K562 (cell line): ENCODE data around the gene ZCCHC14. TPM values are rescaled to one million over a fixed set of nuclear protein-coding genes. Genes with fewer than 3 reads are reported as not detected.

Experiments
- AFF1 ChIP-seq, 2 experiments: fragments of 450-650 bp; IDR thresholded peaks; 2 replicates each; pipeline ENCODE4 v1.6.1; 2018; ENCODE audit warnings: mild to moderate bottlenecking in 2 of 2, low read depth in 1 of 2; ENCODE audit not compliant: partially characterized antibody in 2 of 2
- BRF1 ChIP-seq: IDR thresholded peaks from 3 replicates; pipeline ENCODE4 v1.6.1; 2011; ENCODE audit warnings: borderline replicate concordance, mild to moderate bottlenecking; ENCODE audit not compliant: insufficient read length; ENCODE audit errors: extremely low read depth
- CHD1 ChIP-seq: fragments of 200-600 bp; sonication (generic); IDR thresholded peaks from one replicate; pipeline ENCODE4 v1.6.1; 2012; ENCODE audit warnings: mild to moderate bottlenecking, moderate library complexity, low read length, inconsistent platforms
- FOS ChIP-seq: IDR thresholded peaks from 3 replicates; pipeline ENCODE4 v1.6.1; 2011; ENCODE audit not compliant: insufficient read length; ENCODE audit errors: extremely low read depth
- FOXJ2 ChIP-seq: fragments of 200-800 bp; sonication (Bioruptor generic); IDR thresholded peaks from 2 replicates; pipeline ENCODE4 v1.6.1; 2016; ENCODE audit warnings: missing genetic modification characterization, missing compliant biosample characterization
- MYC ChIP-seq, 2 experiments: fragments of 250-450 bp in 1 of 2; sonication (Bioruptor Pico) in 1 of 2; IDR thresholded peaks; 2 replicates each; pipeline versions ENCODE4 v1.5.1 to v1.6.1; 2012 to 2021; ENCODE audit warnings: low read depth in 2 of 2, borderline replicate concordance in 1 of 2, improper control_type of control experiment in 1 of 2, low read length in 1 of 2, mild to moderate bottlenecking in 1 of 2, moderate library complexity in 1 of 2
- POLR2AphosphoS5 ChIP-seq: IDR thresholded peaks from 2 replicates; pipeline ENCODE4 v1.6.1; 2011; ENCODE audit warnings: mild to moderate bottlenecking, low read depth, low read length, moderate library complexity; ENCODE audit not compliant: control insufficient read depth, insufficient read depth
- RREB1 ChIP-seq: fragments of 250-450 bp; sonication (Bioruptor Pico); IDR thresholded peaks from 2 replicates; pipeline ENCODE4 v1.4.0; 2020
- SMARCE1 ChIP-seq: fragments of 450-650 bp; IDR thresholded peaks from 2 replicates; pipeline ENCODE4 v1.7.1; 2016; ENCODE audit warnings: mild to moderate bottlenecking
- TCFL5 ChIP-seq: fragments of 250-450 bp; sonication (Bioruptor Pico); conservative IDR thresholded peaks from 2 replicates; pipeline ENCODE4 v1.6.1; 2021; ENCODE audit warnings: mild to moderate bottlenecking, moderate library complexity, matching md5 sums
- THRA ChIP-seq: fragments of 450-650 bp; IDR thresholded peaks from 2 replicates; pipeline ENCODE4 v1.6.1; 2017; ENCODE audit warnings: mild to moderate bottlenecking, moderate library complexity
- ZBTB26 ChIP-seq: fragments of 450-650 bp; formaldehyde crosslinking; IDR thresholded peaks from 2 replicates; pipeline ENCODE4 v1.4.0; 2022; ENCODE audit warnings: missing genetic modification characterization
- polyA plus RNA-seq, 8 experiments: library from polyadenylated mRNA; depleted of rRNA in 4 of 8; stranded (reverse) in 5 of 8; unstranded in 3 of 8; fragments of >200 nt; fragmentation: Nextera tagmentation in 2 of 8; fragmentation: Illumina TruSeq in 1 of 8; extraction: Ambion mirVana in 2 of 8; extraction: Trizol in 1 of 8; gene quantifications; 2 replicates each; pipeline versions ENCODE4 v1.2.1 to v1.2.3, GENCODE V29; 2011 to 2014; ENCODE audit warnings: inconsistent platforms in 1 of 8, missing spikeins in 1 of 8
- total RNA-seq, 7 experiments: library from RNA; depleted of rRNA in 6 of 7; stranded (reverse); fragments of >200 nt in 6 of 7; fragmentation: Illumina TruSeq in 2 of 7; extraction: Trizol in 2 of 7; gene quantifications; 2 replicates each; pipeline versions ENCODE4 v1.2.1 to v1.2.3, GENCODE V29; 2011 to 2021; ENCODE audit warnings: low replicate concordance in 1 of 7

ZCCHC14 gene
- total and polyA plus RNA-seq, 9 of the 15 experiments (the other 6 are each of a cell fraction or from before 2014, with no cell fraction given) = 1.5 to 12.4 (median 2.9) TPM

DNA sequence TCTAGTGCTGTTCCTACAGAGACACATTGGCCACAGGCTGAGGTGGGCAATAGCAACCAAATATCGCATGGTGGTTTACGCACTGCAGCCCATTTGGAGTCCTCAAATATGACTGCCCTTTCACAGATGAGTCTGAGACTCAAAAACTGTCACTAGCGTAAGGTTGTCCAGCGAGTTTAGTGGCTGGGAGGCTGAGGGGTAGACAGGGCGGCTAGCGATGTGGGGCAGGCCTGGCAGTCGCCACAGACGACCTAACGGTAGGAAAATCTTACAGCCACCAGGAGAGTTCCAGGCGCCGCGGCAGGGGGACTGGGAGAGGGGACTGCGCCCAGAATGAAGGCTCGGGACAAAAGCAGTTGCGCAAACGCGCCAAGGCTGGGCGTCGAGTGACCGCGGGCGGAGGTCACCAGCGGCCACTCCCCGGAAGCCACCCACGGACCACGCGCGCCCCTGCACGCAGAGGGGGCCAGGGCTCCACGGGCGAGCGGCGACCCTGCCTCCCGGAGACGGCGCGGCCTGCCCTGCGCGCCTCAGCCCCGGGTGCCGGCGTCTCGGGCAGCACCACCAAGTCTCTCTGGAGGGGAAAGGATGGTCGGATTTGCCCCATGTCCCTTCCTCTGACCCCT lies 101.4 kb downstream of the ZCCHC14 start (continued):
- no peak for TF ChIP-seq THRA
- 0 out of 2 replicates have a peak, but pooled peaks have one; percentile 11 for TF ChIP-seq POLR2AphosphoS5
- TF ChIP-seq SMARCE1 = no peak
- TF ChIP-seq TCFL5 (CRISPR knock-in tag) = no peak
- no peak for TF ChIP-seq ZBTB26 (CRISPR knock-in tag)
- no peak for TF ChIP-seq FOS
- no peak for TF ChIP-seq MYC (IDR thresholded peaks at IDR 0.05; ENCODE audit: low read depth, low read length)
- TF ChIP-seq MYC (CRISPR knock-in tag; IDR thresholded peaks at IDR 0.05; ENCODE audit: borderline replicate concordance, low read depth) = no peak
- peak; percentile 45 to 49 for TF ChIP-seq AFF1 (IDR thresholded peaks at IDR 0.05; ENCODE audit: low read depth in 1 of 2, partially characterized antibody in 2 of 2)
- TF ChIP-seq FOXJ2 (tag) = no peak
- peak; percentile 47 for TF ChIP-seq CHD1
- no peak for TF ChIP-seq BRF1
- TF ChIP-seq RREB1 (CRISPR knock-in tag) = peak; percentile 73; the same call in 1 of the 2 replicates
